ENCODE data around the gene RNF152. TPM values are rescaled to one million over a fixed set of nuclear protein-coding genes. Genes with fewer than 3 reads are reported as not detected.
"Not testable (repeated sequence)": the region's sequence is repeated elsewhere in the genome, so short reads cannot be mapped to it uniquely, and the experiment has no call there.

The RNF152 gene
- total RNA-seq, 4 donors from 2014 or later = 20.0 to 86.1 (median 33.0) TPM

GRCh38 chr18:61784834-61785233 lies 108.0 kb downstream of the RNF152 start:
- TF ChIP-seq CTCF (IDR thresholded peaks at IDR 0.05) = no peak
- no peak for TF ChIP-seq POLR2A (IDR thresholded peaks at IDR 0.05)
- H3K36me3 ChIP-seq = no peaks in the 10 kb centered on the region
- no peaks in the 10 kb centered on the region for H3K9me3 ChIP-seq
- intact Hi-C loops (cut with DNase I; ENCODE audit: low total_unique reads) = no loop called here
- H3K4me1 ChIP-seq = no peaks in the 10 kb centered on the region
- H3K27ac ChIP-seq = no peak overlapping the region
- no peak for DNase-seq
- H3K4me3 ChIP-seq = no peak overlapping the region
- H3K27me3 ChIP-seq = no peaks in the 10 kb centered on the region

GRCh38 chr18:61782545-61782944 lies 110.3 kb downstream of the RNF152 start:
- Histone ChIP-seq H3K27ac (no peak overlapping the region), H3K27me3 (no peaks in the 10 kb centered on the region), H3K4me3 (no peak overlapping the region), H3K9me3 (no peaks in the 10 kb centered on the region), H3K4me1 (no peaks in the 10 kb centered on the region), H3K36me3 (no peaks in the 10 kb centered on the region)
- no peak for DNase-seq
- intact Hi-C loops (cut with DNase I; ENCODE audit: low total_unique reads) = no loop called here
- TF ChIP-seq POLR2A (IDR thresholded peaks at IDR 0.05) (no peak), CTCF (IDR thresholded peaks at IDR 0.05) (no peak)

GRCh38 chr18:61776201-61776600 lies 116.6 kb downstream of the RNF152 start:
- H3K9me3 ChIP-seq; H3K27me3 ChIP-seq; DNase-seq; H3K27ac ChIP-seq; H3K36me3 ChIP-seq; H3K4me3 ChIP-seq; intact Hi-C loops (cut with DNase I; ENCODE audit: low total_unique reads); H3K4me1 ChIP-seq: not testable (repeated sequence)

- Histone ChIP-seq H3K27ac (no peak overlapping the region), H3K9me3 (no peaks in the 10 kb centered on the region), H3K4me1 (no peaks in the 10 kb centered on the region), H3K36me3 (no peaks in the 10 kb centered on the region), H3K27me3 (no peaks in the 10 kb centered on the region), H3K4me3 (no peak overlapping the region)
- intact Hi-C loops (cut with DNase I; ENCODE audit: low total_unique reads) = no loop called here
- TF ChIP-seq CTCF (IDR thresholded peaks at IDR 0.05) (no peak), POLR2A (IDR thresholded peaks at IDR 0.05) (no peak)
- DNase-seq = no peak
Measured at GRCh38 chr18:61774846-61775245, 118.0 kb downstream of the RNF152 start.

DNA sequence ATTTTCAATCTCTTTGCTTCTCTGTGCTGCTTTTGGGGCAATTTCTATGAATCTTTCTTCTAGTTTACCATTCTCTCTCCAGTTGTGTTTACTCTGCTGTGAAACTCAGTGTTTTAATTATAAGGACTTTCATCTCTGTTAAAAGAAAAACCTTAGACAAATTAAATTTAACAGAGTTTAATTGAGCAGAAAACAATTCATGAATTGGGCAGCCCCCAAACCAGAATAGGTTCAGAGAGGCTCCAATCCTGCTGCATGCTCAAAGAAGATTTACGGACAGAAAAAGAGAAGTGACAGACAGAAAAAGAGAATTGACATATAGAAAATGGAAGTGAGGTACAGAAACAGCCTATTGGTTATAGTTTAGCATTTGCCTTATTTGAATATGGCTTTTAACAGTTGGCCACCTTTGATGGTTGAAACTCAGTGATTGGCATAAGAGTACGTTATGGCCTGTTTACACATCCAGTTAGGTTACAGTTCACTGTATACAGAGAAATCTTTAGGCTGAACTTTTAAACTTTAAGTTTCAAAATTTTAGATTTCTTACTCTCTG lies 120.4 kb downstream of the RNF152 start:
- Histone ChIP-seq H3K4me1 (no peaks in the 10 kb centered on the region), H3K27ac (no peak overlapping the region), H3K9me3 (no peaks in the 10 kb centered on the region), H3K36me3 (no peaks in the 10 kb centered on the region), H3K4me3 (no peak overlapping the region), H3K27me3 (no peaks in the 10 kb centered on the region)
- intact Hi-C loops (cut with DNase I; ENCODE audit: low total_unique reads) = no loop called here
- TF ChIP-seq POLR2A (IDR thresholded peaks at IDR 0.05) = no peak
- TF ChIP-seq CTCF (IDR thresholded peaks at IDR 0.05) = no peak
- no peak for DNase-seq

DNA sequence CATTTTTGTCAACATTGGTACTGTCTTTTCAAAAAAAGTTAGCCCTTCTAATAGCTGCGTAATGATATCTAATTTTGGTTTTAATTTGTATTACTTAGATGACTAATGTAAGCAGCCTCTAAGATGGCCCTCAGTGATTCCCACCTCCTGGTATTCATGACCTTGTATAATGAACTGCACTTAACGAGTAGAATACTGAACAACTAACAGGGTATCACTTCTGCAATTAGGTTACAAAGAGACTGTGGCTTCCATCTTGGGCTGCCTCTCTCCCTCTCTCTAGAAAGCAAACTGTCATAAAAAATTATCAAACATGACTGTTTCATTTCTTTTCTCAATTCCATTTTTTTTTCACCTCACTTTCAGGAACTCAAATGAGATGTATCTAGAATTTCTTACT lies 120.9 kb downstream of the RNF152 start:
- TF ChIP-seq POLR2A (IDR thresholded peaks at IDR 0.05) (no peak), CTCF (IDR thresholded peaks at IDR 0.05) (no peak)

More for the DNA sequence above, 120.9 kb downstream of the RNF152 start:
- H3K9me3 ChIP-seq = no peaks in the 10 kb centered on the region
- no peaks in the 10 kb centered on the region for H3K36me3 ChIP-seq
- H3K27ac ChIP-seq = no peak overlapping the region
- H3K27me3 ChIP-seq = no peaks in the 10 kb centered on the region
- no peak overlapping the region for H3K4me3 ChIP-seq
- H3K4me1 ChIP-seq = no peaks in the 10 kb centered on the region
- DNase-seq = no peak
- intact Hi-C loops (cut with DNase I; ENCODE audit: low total_unique reads) = no loop called here
